GM18868 (cell line): ENCODE data around the gene TEX13D.
"Not testable (repeated sequence)": the region's sequence is repeated elsewhere in the genome, so short reads cannot be mapped to it uniquely, and the experiment has no call there.

Source experiments
- ATAC-seq: cut with Tn5 transposase; IDR thresholded peaks from one replicate; pipeline ENCODE4 v1.9.1; 2021; ENCODE audit warnings: mild to moderate bottlenecking, moderate library complexity; ENCODE audit not compliant: unreplicated experiment

TEX13D gene

DNA sequence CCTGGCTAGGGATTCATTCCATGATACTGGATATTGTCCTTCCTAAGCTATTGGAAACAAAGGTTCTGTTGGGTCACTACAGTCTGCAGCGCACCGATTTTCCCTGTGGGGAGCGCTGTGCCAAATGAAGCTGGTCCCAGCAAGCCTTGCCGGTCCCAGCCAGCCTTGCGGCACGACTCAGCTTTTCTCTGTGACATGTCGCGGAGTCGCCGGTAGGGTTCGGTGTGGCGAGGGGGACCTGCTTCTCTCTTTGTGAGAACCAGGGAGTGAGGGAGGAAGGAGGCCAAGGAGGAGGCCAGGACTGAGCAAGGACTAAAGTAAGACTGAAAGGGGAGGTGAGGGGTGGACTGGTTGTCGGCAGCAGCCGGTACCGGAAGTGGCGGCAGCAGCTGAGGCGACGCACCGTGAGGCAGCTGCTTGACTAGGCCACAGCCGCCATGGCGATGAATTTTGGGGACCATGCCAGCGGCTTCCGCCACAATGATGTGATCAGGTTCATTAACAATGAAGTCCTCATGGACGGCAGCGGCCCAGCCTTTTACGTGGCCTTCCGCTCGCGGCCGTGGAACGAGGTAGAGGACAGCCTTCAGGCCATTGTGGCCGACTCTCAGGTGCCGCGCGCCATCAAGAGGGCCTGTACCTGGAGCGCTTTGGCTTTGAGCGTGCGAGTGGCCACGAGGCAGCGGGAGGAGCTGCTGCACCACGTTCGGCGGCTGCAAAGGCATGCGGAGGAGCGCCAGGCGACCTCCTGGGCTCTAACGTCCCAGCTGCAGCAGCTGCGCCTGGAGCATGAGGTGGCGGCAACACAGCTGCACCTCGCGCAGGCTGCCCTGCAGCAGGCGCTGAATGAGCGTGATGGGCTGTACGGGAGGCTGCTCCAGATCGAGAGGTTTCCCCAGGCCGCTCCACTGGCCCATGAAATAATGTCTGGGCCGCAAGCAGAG is at the start of gene TEX13D:
Gene TEX13D (plus strand): TSS at position 180 of the 944 bp plus-strand sequence. CDS start 258 bp downstream, at position 438.
- no peak for ATAC-seq

DNA sequence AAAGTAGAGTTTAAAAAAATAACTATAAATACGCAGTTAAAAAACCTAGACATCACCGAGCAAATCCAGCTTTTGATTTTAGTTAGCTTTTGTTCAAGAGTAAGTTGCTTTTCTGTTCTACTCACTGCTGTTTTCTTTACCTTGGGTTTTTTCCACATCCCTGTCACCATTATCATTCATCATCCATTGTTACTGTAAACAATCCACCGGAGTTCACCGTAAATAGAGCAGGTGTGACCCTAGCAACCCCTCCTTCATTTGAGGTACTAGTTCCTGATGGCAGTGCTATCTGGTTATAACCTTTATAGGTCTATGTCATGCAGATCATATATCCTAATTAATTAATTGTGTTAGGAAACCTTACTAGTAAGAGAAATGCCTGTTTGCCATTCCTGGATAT is 43.0 kb upstream of the TEX13D start:
- ATAC-seq: no peak

GRCh38 chrX:124293810-124294209 is 38.6 kb upstream of the TEX13D start:
- ATAC-seq: no peak

- ATAC-seq: not testable (repeated sequence)
These were observed 33.1 kb upstream of the TEX13D start for GRCh38 chrX:124299323-124299722.

- ATAC-seq: peak; percentile 60
These were observed 32.1 kb upstream of the TEX13D start for GRCh38 chrX:124300405-124300804.

GRCh38 chrX:124307253-124307907 is 25.1 kb upstream of the TEX13D start:
- ATAC-seq: no peak

DNA sequence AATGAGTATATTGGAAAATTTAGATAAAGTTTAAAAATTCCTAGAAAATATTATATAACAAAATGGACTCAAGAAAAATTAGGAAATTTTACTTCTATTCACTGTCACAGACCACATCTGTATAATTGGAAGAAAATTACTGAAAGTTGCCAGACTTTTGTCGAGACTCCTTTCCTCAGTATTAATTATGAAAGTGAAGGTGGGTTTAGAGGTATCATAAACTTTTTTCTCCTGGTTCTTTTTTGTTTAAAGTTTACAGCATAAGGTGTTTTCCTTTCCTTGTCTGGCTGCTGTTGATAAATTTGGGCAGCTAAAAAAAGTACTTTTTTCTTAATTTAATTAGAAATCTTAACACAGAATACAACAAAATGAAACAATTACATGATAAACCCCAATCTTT is 6.7 kb upstream of the TEX13D start:
- ATAC-seq: no peak

- ATAC-seq: no peak
These were observed 3.7 kb upstream of the TEX13D start for GRCh38 chrX:124328765-124329164.

GRCh38 chrX:124333862-124334261 is 1.4 kb downstream of the TEX13D start:
- ATAC-seq: no peak

- ATAC-seq: not testable (repeated sequence)
These were observed 2.1 kb downstream of the TEX13D start for GRCh38 chrX:124334555-124334954.

- no peak for ATAC-seq
These were observed 3.1 kb downstream of the TEX13D start for GRCh38 chrX:124335598-124335997.

DNA sequence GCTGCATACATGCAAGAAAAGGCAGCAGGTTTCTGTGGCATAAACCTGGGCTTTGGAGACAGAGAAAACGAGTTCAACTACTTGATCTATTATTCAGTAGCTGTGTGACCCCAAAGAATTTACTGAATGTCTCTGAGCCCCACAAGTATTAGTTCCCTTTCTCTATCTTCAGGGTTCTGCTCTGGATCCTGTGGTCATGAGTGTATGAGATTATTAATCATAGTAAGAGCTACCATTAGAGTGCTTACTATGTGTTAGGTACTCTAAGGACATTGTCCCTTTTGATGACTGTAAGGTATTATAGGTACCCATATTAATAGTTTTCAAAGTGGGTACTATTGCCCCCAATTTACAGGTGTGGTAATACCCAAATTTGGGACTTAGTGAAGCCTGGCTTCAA is 5.5 kb downstream of the TEX13D start:
- ATAC-seq: no peak

- ATAC-seq: no peak
These were observed 6.5 kb downstream of the TEX13D start for GRCh38 chrX:124338733-124339514.

DNA sequence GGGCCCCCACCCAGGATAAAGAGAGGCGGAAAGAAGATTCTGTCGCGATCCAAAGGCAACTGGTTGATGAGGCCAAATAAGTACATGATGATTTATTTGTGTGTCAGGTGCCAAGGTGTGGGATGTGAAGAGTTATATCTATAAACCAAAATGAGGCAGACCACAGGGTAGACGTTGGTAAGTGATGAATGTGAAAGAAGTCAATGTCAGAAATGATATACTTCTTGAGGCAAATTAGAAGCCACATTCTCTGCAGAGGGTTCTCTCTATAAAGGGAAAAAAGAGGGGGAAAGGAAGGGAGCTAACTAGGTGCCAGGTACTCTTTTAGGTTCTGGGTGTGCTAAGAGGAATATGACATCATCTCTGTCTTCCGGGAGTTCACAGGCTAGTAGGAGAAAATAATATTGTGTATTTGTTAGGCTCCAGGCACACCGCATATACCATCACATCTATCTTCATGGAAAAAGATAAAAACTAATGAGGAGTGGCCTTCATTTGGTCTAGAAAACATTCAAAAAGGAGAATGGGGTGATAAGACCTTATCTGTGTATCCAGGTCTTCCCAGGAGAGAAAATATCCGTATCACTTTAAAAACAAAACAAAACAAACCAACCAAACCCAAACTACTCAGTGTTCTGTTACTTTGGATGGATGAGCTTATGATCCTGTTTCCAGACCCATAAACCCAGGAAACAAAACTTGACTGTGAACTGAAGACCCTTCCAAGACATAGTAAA is 9.1 kb downstream of the TEX13D start:
- no peak for ATAC-seq

GRCh38 chrX:124342174-124342867 is 9.9 kb downstream of the TEX13D start:
- ATAC-seq: peak; percentile 36

DNA sequence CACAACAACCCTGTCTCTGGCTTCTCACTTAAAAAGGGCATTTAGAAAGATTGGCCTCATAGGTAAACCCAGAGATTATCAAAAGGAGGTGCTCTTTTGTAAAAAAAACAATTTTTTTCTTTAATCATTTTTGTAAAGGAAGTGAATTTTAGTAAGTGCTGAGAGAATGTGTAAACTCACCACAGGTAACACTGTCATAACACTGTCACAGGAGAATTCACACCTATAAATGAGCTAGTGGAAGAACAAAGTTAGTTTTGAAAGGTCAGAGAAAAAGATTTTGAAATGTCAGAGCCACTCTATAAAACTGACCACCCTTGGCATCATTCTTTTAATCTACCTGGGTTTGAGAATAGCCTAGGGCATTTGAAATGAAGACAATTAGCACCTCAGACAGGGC is 10.6 kb downstream of the TEX13D start:
- no peak for ATAC-seq

GRCh38 chrX:124344246-124344645 is 11.8 kb downstream of the TEX13D start:
- peak; percentile 44 for ATAC-seq

- no peak for ATAC-seq
These were observed 13.8 kb downstream of the TEX13D start, which contains the start of gene SH2D1A for GRCh38 chrX:124346117-124346876. TSS of gene SH2D1A (plus strand) at chrX:124346563. CDS start at chrX:124346643, 80 bp downstream.

GRCh38 chrX:124346877-124347241 is 14.4 kb downstream of the TEX13D start:
- no peak for ATAC-seq
